Measurements from ENCODE around the gene LIN37.

- TF ChIP-seq CTCF (IDR thresholded peaks at IDR 0.05; ENCODE audit: extremely low read depth in 1 of 2, insufficient read depth in 1 of 2, low read depth in 1 of 2, low read length in 2 of 2) (no peak), POLR2AphosphoS5 (IDR thresholded peaks at IDR 0.05; ENCODE audit: insufficient read depth, low read depth, low read length) (no peak), POLR2A (IDR thresholded peaks at IDR 0.05; ENCODE audit: low read depth, low read length) (no peak), MYC (IDR thresholded peaks at IDR 0.05; ENCODE audit: low read depth, low read length) (no peak), MAX (IDR thresholded peaks at IDR 0.05; ENCODE audit: insufficient read depth, insufficient read length) (no peak), EZH2 (IDR thresholded peaks at IDR 0.05; ENCODE audit: borderline replicate concordance, low read depth, low read length, severe bottlenecking) (no peak), FOS (IDR thresholded peaks at IDR 0.05; ENCODE audit: borderline replicate concordance, insufficient read depth, low read length) (no peak), JUN (IDR thresholded peaks at IDR 0.05; ENCODE audit: borderline replicate concordance, insufficient read depth, insufficient read length, low read depth) (no peak)
Observed at GRCh38 chr19:35714601-35715354, 33.6 kb upstream of the LIN37 start.

All from endothelial cell of umbilical vein (primary cell).